Keratinocyte (primary cell): Measurements from ENCODE around the gene LRRC27. TPM values are rescaled to one million over a fixed set of nuclear protein-coding genes. Genes with fewer than 3 reads are reported as not detected.

Experiments used
- DNase-seq: peaks from one replicate; pipeline ENCODE4 v3.0.0-alpha.2; 2011; ENCODE audit warnings: low read depth, missing footprints, low spot score
- FAIRE-seq: peaks from 2 replicates; lab custom pipeline; 2011; peaks lifted over from hg19 to GRCh38; lab: Jason Lieb, UNC
- H2AFZ ChIP-seq: 2 replicates; pipeline ENCODE4 v1.6.0; 2012; ENCODE audit warnings: low read length, control low read depth, inconsistent platforms; ENCODE audit not compliant: control insufficient read depth
- H3K27ac ChIP-seq: 2 replicates; pipeline ENCODE4 v1.5.1; 2011; ENCODE audit warnings: low read length; ENCODE audit not compliant: control insufficient read depth, insufficient read depth
- H3K27me3 ChIP-seq: 3 replicates; pipeline ENCODE4 v1.6.0; 2011; ENCODE audit warnings: low read length; ENCODE audit not compliant: control insufficient read depth, insufficient read depth; ENCODE audit errors: extremely low read depth
- H3K36me3 ChIP-seq, 2 experiments: 2 replicates in 1 of 2; 3 replicates in 1 of 2; pipeline ENCODE4 v1.5.1; 2011; ENCODE audit warnings: low read length in 2 of 2, mild to moderate bottlenecking in 1 of 2; ENCODE audit not compliant: control insufficient read depth in 2 of 2, insufficient read depth in 2 of 2; ENCODE audit errors: extremely low read depth in 1 of 2
- H3K4me1 ChIP-seq: 3 replicates; pipeline ENCODE4 v1.5.1; 2011; ENCODE audit warnings: low read length; ENCODE audit not compliant: control insufficient read depth, insufficient read depth; ENCODE audit errors: extremely low read depth
- H3K4me2 ChIP-seq: 3 replicates; pipeline ENCODE4 v1.6.0; 2011; ENCODE audit warnings: low read depth, low read length; ENCODE audit not compliant: control insufficient read depth, insufficient read depth; ENCODE audit errors: extremely low read depth
- H3K4me3 ChIP-seq, 3 experiments: fragments of 200-600 bp in 1 of 3; sonication (generic) in 1 of 3; 2 replicates in 2 of 3; 3 replicates in 1 of 3; pipeline ENCODE4 v1.5.1; 2011 to 2016; ENCODE audit warnings: low read length in 3 of 3, mild to moderate bottlenecking in 3 of 3, control low read depth in 2 of 3, inconsistent platforms in 1 of 3, low read depth in 1 of 3, mixed read lengths in 1 of 3, mixed run types in 1 of 3, moderate library complexity in 1 of 3; ENCODE audit not compliant: control insufficient read depth in 2 of 3, insufficient read depth in 2 of 3; ENCODE audit errors: extremely low read depth in 1 of 3
- H3K79me2 ChIP-seq: 2 replicates; pipeline ENCODE4 v1.6.0; 2012; ENCODE audit warnings: low read length; ENCODE audit not compliant: control insufficient read depth, insufficient read depth
- H3K9ac ChIP-seq: 3 replicates; pipeline ENCODE4 v1.6.0; 2011; ENCODE audit warnings: low read length; ENCODE audit not compliant: control insufficient read depth, insufficient read depth; ENCODE audit errors: extremely low read depth
- H3K9me1 ChIP-seq: 3 replicates; pipeline ENCODE4 v1.6.0; 2011; ENCODE audit warnings: low read length; ENCODE audit not compliant: control insufficient read depth, insufficient read depth; ENCODE audit errors: extremely low read depth
- H3K9me3 ChIP-seq: 2 replicates; pipeline ENCODE4 v1.5.1; 2012; ENCODE audit warnings: low read depth, low read length; ENCODE audit not compliant: control insufficient read depth
- H4K20me1 ChIP-seq: 3 replicates; pipeline ENCODE4 v1.6.0; 2011; ENCODE audit warnings: low read length; ENCODE audit not compliant: control insufficient read depth, insufficient read depth; ENCODE audit errors: extremely low read depth
- EZH2 ChIP-seq: IDR thresholded peaks from one replicate; pipeline ENCODE4 v1.6.1; 2012; ENCODE audit warnings: inconsistent platforms, mild to moderate bottlenecking, low read length, moderate library complexity
- dilution Hi-C: fragments of 300-500 bp; cut with MboI; formaldehyde crosslinking; loops from one replicate; pipeline ENCODE4 v1.7.0; 2020; ENCODE audit warnings: low sequenced_read_pairs; ENCODE audit not compliant: extremely low pct_ligation_motif_present
- polyA plus RNA-seq, 5 experiments: library from polyadenylated mRNA; depleted of rRNA in 3 of 5; stranded (reverse) in 3 of 5; stranded (forward) in 1 of 5; unstranded in 1 of 5; fragments of >200 nt; gene quantifications; 1 replicate in 1 of 5; 2 replicates in 3 of 5; 3 replicates in 1 of 5; pipeline versions ENCODE4 v1.2.1 to v1.2.3, GENCODE V29; 2011 to 2012; ENCODE audit warnings: missing spikeins in 2 of 5, low read depth in 1 of 5, low replicate concordance in 1 of 5
- TF ChIP-seq, protein P1 (sequence below), 3 experiments: IDR thresholded peaks in 1 of 3; conservative IDR thresholded peaks in 1 of 3; optimal IDR thresholded peaks in 1 of 3; 2 replicates in 2 of 3; 3 replicates in 1 of 3; pipeline versions ENCODE3 to v1.5.1; 2011; ENCODE audit warnings: low read length in 3 of 3, mild to moderate bottlenecking in 3 of 3, moderate library complexity in 2 of 3, control low read depth in 1 of 3, inconsistent platforms in 1 of 3; ENCODE audit not compliant: insufficient read depth in 2 of 3; ENCODE audit errors: extremely low read depth in 1 of 3

LRRC27 gene
- polyA plus RNA-seq, 1 donor (not counting 4 experiments of a cell fraction or from before 2014, with no cell fraction given): 3.0 TPM

- H3K9me1 ChIP-seq: no peaks in the 10 kb centered on the region
- H3K4me2 ChIP-seq: no peak overlapping the region
- no peak overlapping the region for H3K4me3 ChIP-seq
- no peak overlapping the region for H3K9ac ChIP-seq
- dilution Hi-C loops: no loop called here
- H3K9me3 ChIP-seq: no peaks in the 10 kb centered on the region
- H3K27ac ChIP-seq: no peak overlapping the region
- no peaks in the 10 kb centered on the region for H3K27me3 ChIP-seq
- H3K79me2 ChIP-seq: no peaks in the 10 kb centered on the region
- H3K36me3 ChIP-seq: no peaks in the 10 kb centered on the region
- H3K4me1 ChIP-seq: no peaks in the 10 kb centered on the region
- FAIRE-seq (no peak), DNase-seq (no peak)
- TF ChIP-seq, protein P1, sequence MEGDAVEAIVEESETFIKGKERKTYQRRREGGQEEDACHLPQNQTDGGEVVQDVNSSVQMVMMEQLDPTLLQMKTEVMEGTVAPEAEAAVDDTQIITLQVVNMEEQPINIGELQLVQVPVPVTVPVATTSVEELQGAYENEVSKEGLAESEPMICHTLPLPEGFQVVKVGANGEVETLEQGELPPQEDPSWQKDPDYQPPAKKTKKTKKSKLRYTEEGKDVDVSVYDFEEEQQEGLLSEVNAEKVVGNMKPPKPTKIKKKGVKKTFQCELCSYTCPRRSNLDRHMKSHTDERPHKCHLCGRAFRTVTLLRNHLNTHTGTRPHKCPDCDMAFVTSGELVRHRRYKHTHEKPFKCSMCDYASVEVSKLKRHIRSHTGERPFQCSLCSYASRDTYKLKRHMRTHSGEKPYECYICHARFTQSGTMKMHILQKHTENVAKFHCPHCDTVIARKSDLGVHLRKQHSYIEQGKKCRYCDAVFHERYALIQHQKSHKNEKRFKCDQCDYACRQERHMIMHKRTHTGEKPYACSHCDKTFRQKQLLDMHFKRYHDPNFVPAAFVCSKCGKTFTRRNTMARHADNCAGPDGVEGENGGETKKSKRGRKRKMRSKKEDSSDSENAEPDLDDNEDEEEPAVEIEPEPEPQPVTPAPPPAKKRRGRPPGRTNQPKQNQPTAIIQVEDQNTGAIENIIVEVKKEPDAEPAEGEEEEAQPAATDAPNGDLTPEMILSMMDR (optimal IDR thresholded peaks at IDR 0.05 in 1 of 3, IDR thresholded peaks at IDR 0.05 in 1 of 3, conservative IDR thresholded peaks at IDR 0.05 in 1 of 3; ENCODE audit: extremely low read depth in 1 of 3, insufficient read depth in 2 of 3, low read length in 3 of 3): no peak
- no peak for TF ChIP-seq EZH2
- H2AFZ ChIP-seq: no peak overlapping the region
- H4K20me1 ChIP-seq: no peaks in the 10 kb centered on the region
These were observed 25.5 kb downstream of the LRRC27 start for GRCh38 chr10:132357286-132358058.

- H3K9me3 ChIP-seq: peaks cover 2% of the 10 kb centered on the region
- no peaks in the 10 kb centered on the region for H3K9me1 ChIP-seq
- H3K36me3 ChIP-seq: no peaks in the 10 kb centered on the region
- no peak overlapping the region for H3K9ac ChIP-seq
- H2AFZ ChIP-seq: no peak overlapping the region
- H3K4me3 ChIP-seq: no peak overlapping the region
- no peak overlapping the region for H3K4me2 ChIP-seq
- no peak for TF ChIP-seq EZH2
- TF ChIP-seq, protein P1 (optimal IDR thresholded peaks at IDR 0.05 in 1 of 3, IDR thresholded peaks at IDR 0.05 in 1 of 3, conservative IDR thresholded peaks at IDR 0.05 in 1 of 3; ENCODE audit: extremely low read depth in 1 of 3, insufficient read depth in 2 of 3, low read length in 3 of 3): no peak
- no peaks in the 10 kb centered on the region for H4K20me1 ChIP-seq
- DNase-seq (no peak), FAIRE-seq (no peak)
- no peak overlapping the region for H3K27ac ChIP-seq
- H3K79me2 ChIP-seq: no peaks in the 10 kb centered on the region
- dilution Hi-C loops: no loop called here
- H3K4me1 ChIP-seq: no peaks in the 10 kb centered on the region
- H3K27me3 ChIP-seq: no peaks in the 10 kb centered on the region
These were observed 27.5 kb downstream of the LRRC27 start for GRCh38 chr10:132359305-132360040.
